NCI-H2107 treated with DMSO at 0.1 percent for 48 hours (cell line): ENCODE results near the gene FAM161A.

Experiments
- DNase-seq: peaks from one replicate; lab custom pipeline; 2025; ENCODE audit not compliant: unreplicated experiment; lab: John Stamatoyannopoulos, UW

FAM161A gene

DNA sequence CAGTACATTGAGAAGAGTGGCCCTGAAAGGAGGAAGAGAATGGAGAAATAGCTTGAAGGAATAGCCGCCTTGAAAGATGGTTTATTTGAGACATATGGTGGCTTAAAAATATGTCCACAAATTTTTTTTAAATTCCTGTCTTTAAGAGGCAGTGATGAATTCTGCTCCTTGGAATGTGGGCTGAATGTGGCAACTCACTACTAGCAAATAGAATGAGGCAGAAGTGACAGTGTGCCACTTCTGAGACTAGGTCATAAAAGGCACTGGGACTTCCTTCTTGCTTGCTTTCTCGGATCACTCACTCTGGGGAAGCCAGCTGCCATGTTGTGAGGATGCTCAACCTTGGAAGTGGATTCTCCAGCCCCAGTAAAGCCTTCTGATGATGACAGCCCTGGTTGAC is 67.0 kb downstream of the FAM161A start:
- no peak for DNase-seq

DNA sequence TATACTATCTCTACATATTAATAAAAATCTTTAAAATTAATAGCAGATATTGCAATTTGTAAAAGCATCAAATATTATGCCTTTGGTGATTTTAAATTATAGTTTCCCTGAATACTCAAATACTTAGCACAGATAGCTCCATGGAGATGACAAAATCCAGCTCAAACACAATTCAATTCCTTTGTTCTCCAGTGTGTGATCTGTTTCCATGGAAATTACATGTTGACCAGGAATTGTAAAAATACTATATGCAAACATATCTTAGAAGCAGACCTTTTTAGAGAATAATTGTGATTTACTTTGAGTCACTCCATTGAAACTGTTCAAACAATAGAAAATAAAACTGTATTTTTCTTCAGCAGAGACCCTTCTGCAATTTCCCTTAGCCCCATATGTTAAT is 68.3 kb downstream of the FAM161A start:
- no peak for DNase-seq

DNA sequence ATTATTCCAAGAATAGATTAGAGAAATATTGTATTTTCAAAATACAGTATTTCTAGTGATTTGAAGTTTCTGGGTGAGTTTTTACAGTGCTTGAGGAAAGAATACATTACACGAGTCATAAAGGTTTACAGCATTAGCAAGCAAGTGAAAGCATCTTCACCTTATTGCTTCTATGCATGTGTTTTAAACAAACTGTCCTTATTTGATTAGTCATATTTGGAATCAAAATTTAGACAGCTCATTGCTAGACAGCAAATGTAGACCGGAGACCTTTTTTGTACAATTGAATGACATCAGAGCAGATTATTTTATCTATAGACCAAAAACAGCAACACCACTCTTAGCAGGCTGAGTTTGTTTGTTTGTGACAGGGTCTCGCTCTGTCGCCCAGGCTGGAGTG is 69.2 kb downstream of the FAM161A start:
- no peak for DNase-seq

DNA sequence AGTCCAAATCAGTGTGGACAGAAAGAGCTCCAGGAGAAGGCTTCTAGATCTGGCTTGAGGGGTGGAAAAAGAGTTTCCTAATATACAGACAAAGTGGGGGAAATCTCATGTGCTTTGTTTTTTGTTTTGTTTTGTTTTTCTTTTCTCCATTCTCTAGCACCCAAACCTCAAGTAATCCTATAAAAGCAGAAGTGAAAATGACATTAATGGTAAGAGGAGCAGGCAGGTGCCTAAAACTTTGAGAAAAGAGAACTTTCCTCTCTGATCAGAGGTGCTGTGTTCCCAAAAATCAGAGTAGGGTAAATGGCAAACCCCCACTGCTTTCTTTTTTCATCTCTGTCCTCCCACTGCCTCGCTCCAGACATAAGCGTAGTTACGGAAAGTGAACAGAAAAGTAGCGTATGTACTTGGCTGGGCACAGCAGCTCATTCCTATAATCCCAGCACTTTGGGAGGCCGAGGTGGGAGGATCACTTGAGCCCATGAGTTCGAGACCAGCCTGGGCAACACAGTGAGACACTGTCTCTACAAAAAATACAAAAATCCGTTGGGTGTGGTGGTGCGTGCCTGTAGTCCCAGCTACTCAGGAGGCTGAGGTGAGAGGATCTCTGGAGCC is 77.8 kb downstream of the FAM161A start:
- DNase-seq = no peak
